Stimulated activated CD8-positive, alpha-beta memory T cell treated with anti-CD3 and anti-CD28 coated beads, Interleukin-4, amount 100 ng/mL, for 4 hours (primary cell): ENCODE measurements around the gene ST8SIA5.

Source experiments
- DNase-seq, 2 donors: peaks; one replicate each; pipeline ENCODE4 v3.0.0-alpha.2; 2020; ENCODE audit warnings: low read depth in 2 of 2, low spot score in 1 of 2

Gene ST8SIA5

GRCh38 chr18:46712406-46712805, 44.4 kb downstream of the ST8SIA5 start:
- DNase-seq = no peak

- DNase-seq = no peak
These were observed 45.4 kb downstream of the ST8SIA5 start for GRCh38 chr18:46711444-46711863.

GRCh38 chr18:46706968-46707367, 49.9 kb downstream of the ST8SIA5 start:
- DNase-seq = no peak

- DNase-seq = no peak
These were observed 51.3 kb downstream of the ST8SIA5 start for GRCh38 chr18:46705521-46705920.

- DNase-seq = no peak
These were observed 52.0 kb downstream of the ST8SIA5 start for GRCh38 chr18:46704816-46705215.

GRCh38 chr18:46704189-46704588, 52.7 kb downstream of the ST8SIA5 start:
- no peak for DNase-seq

- DNase-seq = no peak
These were observed 54.4 kb downstream of the ST8SIA5 start for GRCh38 chr18:46702471-46702870.

GRCh38 chr18:46700066-46700824, 56.6 kb downstream of the ST8SIA5 start:
- DNase-seq = no peak

- DNase-seq = no peak
These were observed 60.2 kb downstream of the ST8SIA5 start for GRCh38 chr18:46696702-46697101.

GRCh38 chr18:46696268-46696667, 60.6 kb downstream of the ST8SIA5 start:
- no peak for DNase-seq

- DNase-seq = no peak
These were observed 62.9 kb downstream of the ST8SIA5 start for GRCh38 chr18:46693996-46694395.

GRCh38 chr18:46688853-46689525, 67.9 kb downstream of the ST8SIA5 start:
- DNase-seq = no peak

GRCh38 chr18:46686186-46686585, 70.7 kb downstream of the ST8SIA5 start:
- no peak for DNase-seq

GRCh38 chr18:46683252-46683651, 73.6 kb downstream of the ST8SIA5 start:
- DNase-seq = no peak

GRCh38 chr18:46680784-46681695, 75.8 kb downstream of the ST8SIA5 start:
- DNase-seq = no peak

GRCh38 chr18:46679846-46680598, 76.8 kb downstream of the ST8SIA5 start:
- DNase-seq = no peak

GRCh38 chr18:46678785-46679399, 78.0 kb downstream of the ST8SIA5 start:
- DNase-seq = no peak

GRCh38 chr18:46678041-46678440, 78.8 kb downstream of the ST8SIA5 start:
- DNase-seq = no peak

- no peak for DNase-seq
These were observed 79.2 kb downstream of the ST8SIA5 start for GRCh38 chr18:46677611-46678010.

- DNase-seq = no peak
These were observed 80.5 kb downstream of the ST8SIA5 start for GRCh38 chr18:46676182-46676835.
